PC-9 (cell line): ENCODE data around the gene SPIRE2.

Source experiments
- EZH2 ChIP-seq: fragments of 200-600 bp; sonication (generic); IDR thresholded peaks from 2 replicates; pipeline ENCODE4 v1.8.0; 2017; ENCODE audit warnings: antibody characterized with exemption, low read depth
- TF ChIP-seq, protein P1 (sequence below): fragments of 200-600 bp; sonication (generic); conservative IDR thresholded peaks from 2 replicates; pipeline ENCODE4 v1.6.1; 2017; ENCODE audit warnings: mixed run types, antibody characterized with exemption, mild to moderate bottlenecking, moderate library complexity

- TF ChIP-seq, protein P1, sequence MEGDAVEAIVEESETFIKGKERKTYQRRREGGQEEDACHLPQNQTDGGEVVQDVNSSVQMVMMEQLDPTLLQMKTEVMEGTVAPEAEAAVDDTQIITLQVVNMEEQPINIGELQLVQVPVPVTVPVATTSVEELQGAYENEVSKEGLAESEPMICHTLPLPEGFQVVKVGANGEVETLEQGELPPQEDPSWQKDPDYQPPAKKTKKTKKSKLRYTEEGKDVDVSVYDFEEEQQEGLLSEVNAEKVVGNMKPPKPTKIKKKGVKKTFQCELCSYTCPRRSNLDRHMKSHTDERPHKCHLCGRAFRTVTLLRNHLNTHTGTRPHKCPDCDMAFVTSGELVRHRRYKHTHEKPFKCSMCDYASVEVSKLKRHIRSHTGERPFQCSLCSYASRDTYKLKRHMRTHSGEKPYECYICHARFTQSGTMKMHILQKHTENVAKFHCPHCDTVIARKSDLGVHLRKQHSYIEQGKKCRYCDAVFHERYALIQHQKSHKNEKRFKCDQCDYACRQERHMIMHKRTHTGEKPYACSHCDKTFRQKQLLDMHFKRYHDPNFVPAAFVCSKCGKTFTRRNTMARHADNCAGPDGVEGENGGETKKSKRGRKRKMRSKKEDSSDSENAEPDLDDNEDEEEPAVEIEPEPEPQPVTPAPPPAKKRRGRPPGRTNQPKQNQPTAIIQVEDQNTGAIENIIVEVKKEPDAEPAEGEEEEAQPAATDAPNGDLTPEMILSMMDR, result no peak
- no peak for TF ChIP-seq EZH2
Measured at GRCh38 chr16:89880477-89881367, 52.4 kb downstream of the SPIRE2 start.
